SK-N-SH (cell line): ENCODE measurements around the gene MYO1E. TPM values are rescaled to one million over a fixed set of nuclear protein-coding genes. Genes with fewer than 3 reads are reported as not detected.

ENCODE experiments used
- CTCF ChIA-PET: fragments of 300-600, 350-600 bp; formaldehyde crosslinking; extraction: SDS; loops from one replicate; lab custom pipeline; 2021; lab: Yijun Ruan, JAX
- POLR2A ChIA-PET: fragments of 350-600 bp; sonication (Branson Sonifier 250); formaldehyde crosslinking; extraction: SDS; loops from one replicate; lab custom pipeline; 2020; ENCODE audit warnings: antibody characterized with exemption, inconsistent platforms; lab: Yijun Ruan, JAX
- DNase-seq: peaks from one replicate; pipeline ENCODE4 v3.0.0; 2012
- H2AFZ ChIP-seq: fragments of 200-600 bp; sonication (generic); 2 replicates; pipeline ENCODE4 v1.8.1; 2016; ENCODE audit warnings: antibody characterized with exemption, mild to moderate bottlenecking, low read depth
- H3F3A ChIP-seq: fragments of 200-600 bp; sonication (generic); replicated peaks from 2 replicates; pipeline ENCODE3; 2016; ENCODE audit warnings: antibody characterized with exemption, mild to moderate bottlenecking; ENCODE audit not compliant: insufficient read depth
- H3K27ac ChIP-seq, 2 experiments: fragments of 200-500 bp in 1 of 2; fragments of 200-600 bp in 1 of 2; sonication (Bioruptor generic) in 1 of 2; sonication (generic), shearing (Covaris generic) in 1 of 2; 2 replicates each; pipeline versions ENCODE4 v1.5.1 to v1.6.1; 2014 to 2016; ENCODE audit warnings: low read depth in 2 of 2, inconsistent platforms in 1 of 2, low read length in 1 of 2, mild to moderate bottlenecking in 1 of 2, mixed read lengths in 1 of 2
- H3K27me3 ChIP-seq: fragments of 200-600 bp; sonication (generic), shearing (Covaris generic); 2 replicates; pipeline ENCODE4 v1.6.1; 2016; ENCODE audit warnings: mixed run types; ENCODE audit not compliant: insufficient read depth
- H3K36me3 ChIP-seq, 2 experiments: fragments of 200-500 bp in 1 of 2; fragments of 200-600 bp in 1 of 2; sonication (Bioruptor generic) in 1 of 2; sonication (generic) in 1 of 2; replicated peaks in 1 of 2; 2 replicates each; pipeline versions ENCODE3 to v1.5.1; 2014 to 2016; ENCODE audit warnings: low read length in 1 of 2, mild to moderate bottlenecking in 1 of 2; ENCODE audit not compliant: insufficient read depth in 2 of 2, control insufficient read depth in 1 of 2
- H3K4me1 ChIP-seq, 2 experiments: fragments of 200-500 bp in 1 of 2; fragments of 200-600 bp in 1 of 2; sonication (Bioruptor generic) in 1 of 2; sonication (generic), shearing (Covaris generic) in 1 of 2; 2 replicates each; pipeline versions ENCODE4 v1.5.1 to v1.6.1; 2014 to 2016; ENCODE audit warnings: low read depth in 1 of 2, low read length in 1 of 2, mixed run types in 1 of 2; ENCODE audit not compliant: insufficient read depth in 2 of 2, control insufficient read depth in 1 of 2
- H3K4me2 ChIP-seq: fragments of 200-600 bp; sonication (generic), shearing (Covaris generic); 2 replicates; pipeline ENCODE4 v1.6.1; 2017; ENCODE audit warnings: mixed run types
- H3K4me3 ChIP-seq, 2 experiments: fragments of 200-500 bp in 1 of 2; fragments of 200-600 bp in 1 of 2; sonication (Bioruptor generic) in 1 of 2; sonication (generic), shearing (Covaris generic) in 1 of 2; 2 replicates each; pipeline versions ENCODE4 v1.5.1 to v1.8.1; 2014 to 2016; ENCODE audit warnings: low read depth in 2 of 2, inconsistent platforms in 1 of 2, low read length in 1 of 2, mild to moderate bottlenecking in 1 of 2, mixed read lengths in 1 of 2, moderate library complexity in 1 of 2
- H3K79me2 ChIP-seq: fragments of 200-600 bp; sonication (generic); 2 replicates; pipeline ENCODE4 v1.8.1; 2017; ENCODE audit warnings: mild to moderate bottlenecking; ENCODE audit not compliant: insufficient read depth
- H3K9ac ChIP-seq: fragments of 200-600 bp; sonication (generic); 2 replicates; pipeline ENCODE4 v1.6.1; 2017; ENCODE audit warnings: mixed run types
- H3K9me2 ChIP-seq: fragments of 200-600 bp; sonication (generic); 2 replicates; pipeline ENCODE4 v1.6.1; 2017; ENCODE audit warnings: mixed run types
- H3K9me3 ChIP-seq: fragments of 200-600 bp; sonication (generic); 2 replicates; pipeline ENCODE4 v1.6.1; 2017; ENCODE audit warnings: mixed run types, mild to moderate bottlenecking, moderate library complexity
- H4K20me1 ChIP-seq: fragments of 200-600 bp; sonication (generic); 2 replicates; pipeline ENCODE4 v1.6.1; 2017; ENCODE audit warnings: mild to moderate bottlenecking, mixed run types; ENCODE audit not compliant: insufficient read depth
- CHD2 ChIP-seq: fragments of 150-350 bp; IDR thresholded peaks from 2 replicates; pipeline ENCODE4 v1.6.1; 2018; ENCODE audit warnings: low read length; ENCODE audit not compliant: partially characterized antibody
- EP300 ChIP-seq, 2 experiments: IDR thresholded peaks; 2 replicates each; pipeline versions ENCODE4 v1.4.0 to v1.6.1; 2012; ENCODE audit warnings: borderline replicate concordance in 1 of 2, low read depth in 1 of 2, low read length in 1 of 2
- GABPA ChIP-seq: IDR thresholded peaks from 2 replicates; pipeline ENCODE4 v1.4.0; 2012; ENCODE audit warnings: low read depth, mild to moderate bottlenecking
- IRF3 ChIP-seq: fragments of 150-350 bp; IDR thresholded peaks from 2 replicates; pipeline ENCODE4 v1.6.1; 2016; ENCODE audit warnings: mild to moderate bottlenecking, low read depth, low read length
- JUND ChIP-seq: IDR thresholded peaks from 2 replicates; pipeline ENCODE4 v1.4.0; 2012
- NRF1 ChIP-seq: IDR thresholded peaks from 2 replicates; pipeline ENCODE4 v1.6.1; 2012; ENCODE audit warnings: low read depth, mild to moderate bottlenecking, low read length
- RCOR1 ChIP-seq: fragments of 150-350 bp; IDR thresholded peaks from 2 replicates; pipeline ENCODE4 v1.6.1; 2017; ENCODE audit warnings: antibody characterized with exemption, low read length
- RFX5 ChIP-seq: IDR thresholded peaks from 2 replicates; pipeline ENCODE4 v1.6.1; 2012; ENCODE audit warnings: mild to moderate bottlenecking, improper control_type of control experiment, low read length
- USF1 ChIP-seq: IDR thresholded peaks from 2 replicates; pipeline ENCODE4 v1.4.0; 2012; ENCODE audit warnings: low read depth, borderline replicate concordance
- WGBS: methylation state at CpG from one replicate; pipeline ENCODE4 v1.1.6; 2017; ENCODE audit warnings: low lambda C conversion rate; 5-methylcytosine and 5-hydroxymethylcytosine counted together
- polyA plus RNA-seq, 3 experiments: library from polyadenylated mRNA; depleted of rRNA; stranded (reverse); fragments of >200 nt; gene quantifications; 2 replicates each; pipeline ENCODE4 v1.2.3, GENCODE V29; 2012
- TF ChIP-seq, protein P1 (sequence below): fragments of 150-350 bp; IDR thresholded peaks from 2 replicates; pipeline ENCODE4 v1.6.1; 2017; ENCODE audit warnings: antibody characterized with exemption, low read length, low read depth, borderline replicate concordance
- TF ChIP-seq, protein P2 (sequence below): IDR thresholded peaks from 2 replicates; pipeline ENCODE4 v1.4.0; 2012; ENCODE audit warnings: low read depth
- TF ChIP-seq, protein P3 (sequence below): IDR thresholded peaks from 2 replicates; pipeline ENCODE4; 2012
- TF ChIP-seq, protein P4 (sequence below): IDR thresholded peaks from 2 replicates; pipeline ENCODE4 v1.4.0; 2012; ENCODE audit warnings: low read depth, borderline replicate concordance

MYO1E gene
- polyA plus RNA-seq, 1 of the 3 experiments (the other 2 are of a cell fraction) = 9.7 TPM

GRCh38 chr15:59217876-59218498 lies 154.7 kb downstream of the MYO1E start:
- H3K27ac ChIP-seq = no peak overlapping the region
- H2AFZ ChIP-seq = no peak overlapping the region
- no peaks in the 10 kb centered on the region for H3K27me3 ChIP-seq
- H3K9me3 ChIP-seq = no peaks in the 10 kb centered on the region
- POLR2A ChIA-PET = no interaction called here
- DNase-seq = no peak
- H3K4me1 ChIP-seq = peaks cover 0 to 11% of the 10 kb centered on the region in 2 experiments; a peak in 2 of 4 replicates
- no peaks in the 10 kb centered on the region for H3K9me2 ChIP-seq
- no peak overlapping the region for H3K9ac ChIP-seq
- H4K20me1 ChIP-seq = no peaks in the 10 kb centered on the region
- no peak for TF ChIP-seq RCOR1
- TF ChIP-seq CHD2 = no peak
- TF ChIP-seq, protein P1, sequence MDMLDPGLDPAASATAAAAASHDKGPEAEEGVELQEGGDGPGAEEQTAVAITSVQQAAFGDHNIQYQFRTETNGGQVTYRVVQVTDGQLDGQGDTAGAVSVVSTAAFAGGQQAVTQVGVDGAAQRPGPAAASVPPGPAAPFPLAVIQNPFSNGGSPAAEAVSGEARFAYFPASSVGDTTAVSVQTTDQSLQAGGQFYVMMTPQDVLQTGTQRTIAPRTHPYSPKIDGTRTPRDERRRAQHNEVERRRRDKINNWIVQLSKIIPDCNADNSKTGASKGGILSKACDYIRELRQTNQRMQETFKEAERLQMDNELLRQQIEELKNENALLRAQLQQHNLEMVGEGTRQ = no peak
- TF ChIP-seq, protein P2, sequence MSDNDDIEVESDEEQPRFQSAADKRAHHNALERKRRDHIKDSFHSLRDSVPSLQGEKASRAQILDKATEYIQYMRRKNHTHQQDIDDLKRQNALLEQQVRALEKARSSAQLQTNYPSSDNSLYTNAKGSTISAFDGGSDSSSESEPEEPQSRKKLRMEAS = no peak
- no peak for TF ChIP-seq RFX5
- TF ChIP-seq USF1 = no peak
- no peak for TF ChIP-seq EP300 (IDR thresholded peaks at IDR 0.05; ENCODE audit: borderline replicate concordance in 1 of 2, low read depth in 1 of 2, low read length in 1 of 2)
- TF ChIP-seq, protein P3, sequence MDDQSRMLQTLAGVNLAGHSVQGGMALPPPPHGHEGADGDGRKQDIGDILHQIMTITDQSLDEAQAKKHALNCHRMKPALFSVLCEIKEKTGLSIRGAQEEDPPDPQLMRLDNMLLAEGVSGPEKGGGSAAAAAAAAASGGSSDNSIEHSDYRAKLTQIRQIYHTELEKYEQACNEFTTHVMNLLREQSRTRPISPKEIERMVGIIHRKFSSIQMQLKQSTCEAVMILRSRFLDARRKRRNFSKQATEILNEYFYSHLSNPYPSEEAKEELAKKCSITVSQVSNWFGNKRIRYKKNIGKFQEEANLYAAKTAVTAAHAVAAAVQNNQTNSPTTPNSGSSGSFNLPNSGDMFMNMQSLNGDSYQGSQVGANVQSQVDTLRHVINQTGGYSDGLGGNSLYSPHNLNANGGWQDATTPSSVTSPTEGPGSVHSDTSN = no peak
- no peak for TF ChIP-seq NRF1
- TF ChIP-seq, protein P4, sequence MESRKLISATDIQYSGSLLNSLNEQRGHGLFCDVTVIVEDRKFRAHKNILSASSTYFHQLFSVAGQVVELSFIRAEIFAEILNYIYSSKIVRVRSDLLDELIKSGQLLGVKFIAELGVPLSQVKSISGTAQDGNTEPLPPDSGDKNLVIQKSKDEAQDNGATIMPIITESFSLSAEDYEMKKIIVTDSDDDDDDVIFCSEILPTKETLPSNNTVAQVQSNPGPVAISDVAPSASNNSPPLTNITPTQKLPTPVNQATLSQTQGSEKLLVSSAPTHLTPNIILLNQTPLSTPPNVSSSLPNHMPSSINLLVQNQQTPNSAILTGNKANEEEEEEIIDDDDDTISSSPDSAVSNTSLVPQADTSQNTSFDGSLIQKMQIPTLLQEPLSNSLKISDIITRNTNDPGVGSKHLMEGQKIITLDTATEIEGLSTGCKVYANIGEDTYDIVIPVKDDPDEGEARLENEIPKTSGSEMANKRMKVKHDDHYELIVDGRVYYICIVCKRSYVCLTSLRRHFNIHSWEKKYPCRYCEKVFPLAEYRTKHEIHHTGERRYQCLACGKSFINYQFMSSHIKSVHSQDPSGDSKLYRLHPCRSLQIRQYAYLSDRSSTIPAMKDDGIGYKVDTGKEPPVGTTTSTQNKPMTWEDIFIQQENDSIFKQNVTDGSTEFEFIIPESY = no peak
- TF ChIP-seq IRF3 = no peak
- no peak for TF ChIP-seq GABPA
- no peak for TF ChIP-seq JUND
- TF ChIP-seq, all 33 proteins: peak for 0
- no peak overlapping the region for H3K4me2 ChIP-seq
- CTCF ChIA-PET = interaction anchor here (1.3 to 1.5 kb wide), 2 partner anchors 17 to 29 kb away, joined by 4 read pairs; no protein-coding TSS in a partner anchor
- 88% methylated on average over 14 of the region's 14 CpGs for WGBS
- no peaks in the 10 kb centered on the region for H3K79me2 ChIP-seq
- no peak overlapping the region for H3K4me3 ChIP-seq
- peaks cover 6% of the 10 kb centered on the region for H3F3A ChIP-seq
- peaks cover 6 to 33% of the 10 kb centered on the region in 2 experiments for H3K36me3 ChIP-seq
